GM19328 (cell line): ENCODE results near the gene PPP3CA.
"Not testable (repeated sequence)": the region's sequence is repeated elsewhere in the genome, so short reads cannot be mapped to it uniquely, and the experiment has no call there.

Experiments used
- ATAC-seq: cut with Tn5 transposase; IDR thresholded peaks from one replicate; pipeline ENCODE4 v1.9.1; 2021; ENCODE audit warnings: mild to moderate bottlenecking, moderate library complexity; ENCODE audit not compliant: unreplicated experiment

The PPP3CA gene

GRCh38 chr4:101258883-101259282, 88.4 kb downstream of the PPP3CA start:
- ATAC-seq: no peak

- no peak for ATAC-seq
Observed at GRCh38 chr4:101256222-101256621, 91.1 kb downstream of the PPP3CA start.

GRCh38 chr4:101254776-101255175, 92.5 kb downstream of the PPP3CA start:
- ATAC-seq: no peak

GRCh38 chr4:101253121-101253520, 94.2 kb downstream of the PPP3CA start:
- no peak for ATAC-seq

- ATAC-seq: no peak
Observed at GRCh38 chr4:101252721-101253120, 94.6 kb downstream of the PPP3CA start.

- ATAC-seq: no peak
Observed at GRCh38 chr4:101251261-101251660, 96.1 kb downstream of the PPP3CA start.

GRCh38 chr4:101244349-101244748, 103.0 kb downstream of the PPP3CA start:
- no peak for ATAC-seq

- no peak for ATAC-seq
Observed at GRCh38 chr4:101242441-101242840, 104.9 kb downstream of the PPP3CA start.

GRCh38 chr4:101240099-101240498, 107.2 kb downstream of the PPP3CA start:
- ATAC-seq: no peak

- ATAC-seq: no peak
Observed at GRCh38 chr4:101239665-101240064, 107.7 kb downstream of the PPP3CA start.

GRCh38 chr4:101238706-101239105, 108.6 kb downstream of the PPP3CA start:
- ATAC-seq: no peak

- ATAC-seq: no peak
Observed at GRCh38 chr4:101237773-101238172, 109.6 kb downstream of the PPP3CA start.

GRCh38 chr4:101236097-101236496, 111.2 kb downstream of the PPP3CA start:
- ATAC-seq: no peak

- ATAC-seq: not testable (repeated sequence)
Observed at GRCh38 chr4:101234141-101234540, 113.2 kb downstream of the PPP3CA start.

- ATAC-seq: no peak
Observed at GRCh38 chr4:101232074-101232776, 115.1 kb downstream of the PPP3CA start.

GRCh38 chr4:101230801-101231426, 116.4 kb downstream of the PPP3CA start:
- no peak for ATAC-seq

- no peak for ATAC-seq
Observed at GRCh38 chr4:101229116-101229515, 118.2 kb downstream of the PPP3CA start.

- ATAC-seq: no peak
Observed at GRCh38 chr4:101227715-101228114, 119.6 kb downstream of the PPP3CA start.

GRCh38 chr4:101224358-101225218, 122.7 kb downstream of the PPP3CA start:
- no peak for ATAC-seq

GRCh38 chr4:101222156-101222845, 125.0 kb downstream of the PPP3CA start:
- no peak for ATAC-seq

GRCh38 chr4:101221294-101221693, 126.0 kb downstream of the PPP3CA start:
- ATAC-seq: no peak
